Measurements from ENCODE around the gene PRKAR1A. TPM values are rescaled to one million over a fixed set of nuclear protein-coding genes. Genes with fewer than 3 reads are reported as not detected.

Gene PRKAR1A
- total RNA-seq, 2 experiments from 2014 or later = 165 to 167 TPM

- Mint-ChIP-seq H3K36me3 (ENCODE audit: low read depth) (peaks cover 2% of the 10 kb centered on the region), H3K4me1 (no peaks in the 10 kb centered on the region), H3K4me3 (no peak overlapping the region), H3K27me3 (no peaks in the 10 kb centered on the region), H3K9me3 (ENCODE audit: low read depth) (peaks cover 5% of the 10 kb centered on the region), H3K27ac (no peak overlapping the region)
- intact Hi-C loops (cut with DNase I, micrococcal nuclease) = loop anchor here in 1 of 2 experiments (10.0 kb wide), 1 partner anchor 210 kb away; no protein-coding TSS in a partner anchor
- ChIA-PET CTCF (interaction anchor here (0.5 kb wide), 1 partner anchor 901 kb away, joined by 3 read pairs; no protein-coding TSS in a partner anchor), POLR2A (no interaction called here)
- ATAC-seq = no peak
- no peak for DNase-seq
Observed at GRCh38 chr17:68544111-68544915, 32.1 kb downstream of the PRKAR1A start.

GRCh38 chr17:68556551-68556950 lies 44.3 kb downstream of the PRKAR1A start:
- Mint-ChIP-seq H3K4me1 (no peaks in the 10 kb centered on the region), H3K27me3 (no peaks in the 10 kb centered on the region), H3K4me3 (no peak overlapping the region), H3K27ac (no peak overlapping the region), H3K36me3 (ENCODE audit: low read depth) (no peaks in the 10 kb centered on the region), H3K9me3 (ENCODE audit: low read depth) (peaks cover 3% of the 10 kb centered on the region)
- intact Hi-C loops (cut with DNase I, micrococcal nuclease) = no loop called here
- ChIA-PET POLR2A (no interaction called here), CTCF (interaction anchor here (1.1 kb wide), 1 partner anchor 23 kb away, joined by 3 read pairs; no protein-coding TSS in a partner anchor)
- DNase-seq (no peak), ATAC-seq (no peak)

GRCh38 chr17:68559316-68559715 lies 47.1 kb downstream of the PRKAR1A start:
- ATAC-seq = no peak
- Mint-ChIP-seq H3K4me1 (no peaks in the 10 kb centered on the region), H3K4me3 (no peak overlapping the region), H3K27ac (no peak overlapping the region), H3K9me3 (ENCODE audit: low read depth) (no peaks in the 10 kb centered on the region), H3K36me3 (ENCODE audit: low read depth) (no peaks in the 10 kb centered on the region), H3K27me3 (no peaks in the 10 kb centered on the region)
- POLR2A ChIA-PET = no interaction called here
- DNase-seq = no peak
- intact Hi-C loops (cut with DNase I, micrococcal nuclease) = no loop called here
- CTCF ChIA-PET = no interaction called here

- DNase-seq (no peak), ATAC-seq (no peak)
- intact Hi-C loops (cut with DNase I, micrococcal nuclease) = no loop called here
- CTCF ChIA-PET = no interaction called here
- POLR2A ChIA-PET = no interaction called here
- Mint-ChIP-seq H3K36me3 (ENCODE audit: low read depth) (no peaks in the 10 kb centered on the region), H3K27me3 (peaks cover 6% of the 10 kb centered on the region), H3K27ac (no peak overlapping the region), H3K4me3 (no peak overlapping the region), H3K9me3 (ENCODE audit: low read depth) (no peaks in the 10 kb centered on the region), H3K4me1 (no peaks in the 10 kb centered on the region)
Observed at GRCh38 chr17:68560966-68561720, 48.9 kb downstream of the PRKAR1A start.

GRCh38 chr17:68562736-68563135 lies 50.5 kb downstream of the PRKAR1A start:
- DNase-seq (no peak), ATAC-seq (no peak)
- Mint-ChIP-seq H3K9me3 (ENCODE audit: low read depth) (no peaks in the 10 kb centered on the region), H3K4me1 (no peaks in the 10 kb centered on the region), H3K27me3 (peaks cover 6% of the 10 kb centered on the region), H3K4me3 (no peak overlapping the region), H3K27ac (no peak overlapping the region), H3K36me3 (ENCODE audit: low read depth) (no peaks in the 10 kb centered on the region)
- intact Hi-C loops (cut with DNase I, micrococcal nuclease) = no loop called here
- POLR2A ChIA-PET = no interaction called here
- CTCF ChIA-PET = no interaction called here

- Mint-ChIP-seq H3K27ac (no peak overlapping the region), H3K27me3 (peaks cover 6% of the 10 kb centered on the region), H3K4me1 (no peaks in the 10 kb centered on the region), H3K9me3 (ENCODE audit: low read depth) (no peaks in the 10 kb centered on the region), H3K36me3 (ENCODE audit: low read depth) (no peaks in the 10 kb centered on the region), H3K4me3 (no peak overlapping the region)
- no peak for ATAC-seq
- CTCF ChIA-PET = no interaction called here
- POLR2A ChIA-PET = interaction anchor here (0.5 kb wide), 1 partner anchor 846 kb away, joined by 7 read pairs; no protein-coding TSS in a partner anchor
- intact Hi-C loops (cut with DNase I, micrococcal nuclease) = no loop called here
- DNase-seq = no peak
Observed at GRCh38 chr17:68564415-68565111, 52.3 kb downstream of the PRKAR1A start.

GRCh38 chr17:68565661-68566441 lies 53.6 kb downstream of the PRKAR1A start:
- no peaks in the 10 kb centered on the region for H3K36me3 Mint-ChIP-seq (ENCODE audit: low read depth)
- no peaks in the 10 kb centered on the region for H3K9me3 Mint-ChIP-seq (ENCODE audit: low read depth)
- no peak overlapping the region for H3K27ac Mint-ChIP-seq
- CTCF ChIA-PET = interaction anchor here (0.8 kb wide), 1 partner anchor 189 kb away, joined by 3 read pairs; no protein-coding TSS in a partner anchor
- H3K4me1 Mint-ChIP-seq = no peaks in the 10 kb centered on the region
- intact Hi-C loops (cut with DNase I, micrococcal nuclease) = no loop called here
- ATAC-seq (no peak), DNase-seq (no peak)
- POLR2A ChIA-PET = no interaction called here
- peaks cover 6% of the 10 kb centered on the region for H3K27me3 Mint-ChIP-seq
- no peak overlapping the region for H3K4me3 Mint-ChIP-seq

- ATAC-seq (no peak), DNase-seq (no peak)
- H3K27me3 Mint-ChIP-seq = peaks cover 6% of the 10 kb centered on the region
- no peaks in the 10 kb centered on the region for H3K4me1 Mint-ChIP-seq
- no peaks in the 10 kb centered on the region for H3K9me3 Mint-ChIP-seq (ENCODE audit: low read depth)
- H3K27ac Mint-ChIP-seq = no peak overlapping the region
- POLR2A ChIA-PET = no interaction called here
- H3K36me3 Mint-ChIP-seq (ENCODE audit: low read depth) = no peaks in the 10 kb centered on the region
- intact Hi-C loops (cut with DNase I, micrococcal nuclease) = no loop called here
- CTCF ChIA-PET = interaction anchor here (0.8 kb wide), 1 partner anchor 188 kb away, joined by 3 read pairs; no protein-coding TSS in a partner anchor
- H3K4me3 Mint-ChIP-seq = no peak overlapping the region
Observed at GRCh38 chr17:68566442-68566738, 54.2 kb downstream of the PRKAR1A start.

- ChIA-PET POLR2A (no interaction called here), CTCF (no interaction called here)
- DNase-seq (no peak), ATAC-seq (no peak)
- no peaks in the 10 kb centered on the region for H3K9me3 Mint-ChIP-seq (ENCODE audit: low read depth)
- no peaks in the 10 kb centered on the region for H3K36me3 Mint-ChIP-seq (ENCODE audit: low read depth)
- no peak overlapping the region for H3K27ac Mint-ChIP-seq
- no peaks in the 10 kb centered on the region for H3K4me1 Mint-ChIP-seq
- H3K27me3 Mint-ChIP-seq = peaks cover 6% of the 10 kb centered on the region
- no peak overlapping the region for H3K4me3 Mint-ChIP-seq
- intact Hi-C loops (cut with DNase I, micrococcal nuclease) = no loop called here
Observed at GRCh38 chr17:68567035-68567434, 54.8 kb downstream of the PRKAR1A start.

GRCh38 chr17:68567581-68567980 lies 55.4 kb downstream of the PRKAR1A start:
- peaks cover 6% of the 10 kb centered on the region for H3K27me3 Mint-ChIP-seq
- no peaks in the 10 kb centered on the region for H3K36me3 Mint-ChIP-seq (ENCODE audit: low read depth)
- no peak for ATAC-seq
- no peaks in the 10 kb centered on the region for H3K9me3 Mint-ChIP-seq (ENCODE audit: low read depth)
- H3K4me1 Mint-ChIP-seq = no peaks in the 10 kb centered on the region
- H3K4me3 Mint-ChIP-seq = no peak overlapping the region
- ChIA-PET POLR2A (no interaction called here), CTCF (no interaction called here)
- no peak for DNase-seq
- no peak overlapping the region for H3K27ac Mint-ChIP-seq
- intact Hi-C loops (cut with DNase I, micrococcal nuclease) = no loop called here

- ChIA-PET POLR2A (no interaction called here), CTCF (no interaction called here)
- DNase-seq = no peak
- Mint-ChIP-seq H3K4me1 (no peaks in the 10 kb centered on the region), H3K27me3 (peaks cover 6% of the 10 kb centered on the region), H3K36me3 (ENCODE audit: low read depth) (no peaks in the 10 kb centered on the region), H3K9me3 (ENCODE audit: low read depth) (no peaks in the 10 kb centered on the region), H3K27ac (no peak overlapping the region), H3K4me3 (no peak overlapping the region)
- ATAC-seq = no peak
- intact Hi-C loops (cut with DNase I, micrococcal nuclease) = no loop called here
Observed at GRCh38 chr17:68568581-68568980, 56.4 kb downstream of the PRKAR1A start.
